ENCODE measurements around the gene B3GNT2.

GRCh38 chr2:62147610-62148301 is 48.2 kb upstream of the B3GNT2 start:
- TF ChIP-seq CREB5 (CRISPR knock-in tag; IDR thresholded peaks at IDR 0.05; ENCODE audit: low read depth): no peak
- TF ChIP-seq BACH2 (CRISPR knock-in tag; IDR thresholded peaks at IDR 0.05; ENCODE audit: borderline replicate concordance): no peak
- TF ChIP-seq TSHZ2 (CRISPR knock-in tag; IDR thresholded peaks at IDR 0.05): no peak

Data from SK-N-SH treated with all-trans-retinoic acid at 6 μM for 48 hours (cell line).